HG02885 (cell line): Measurements from ENCODE around the gene PDE6A.
"Not testable (repeated sequence)": the region's sequence is repeated elsewhere in the genome, so short reads cannot be mapped to it uniquely, and the experiment has no call there.

Experiments used
- ATAC-seq: cut with Tn5 transposase; IDR thresholded peaks from one replicate; pipeline ENCODE4 v1.9.1; 2021; ENCODE audit warnings: mild to moderate bottlenecking; ENCODE audit not compliant: unreplicated experiment, poor library complexity

PDE6A gene

GRCh38 chr5:149953436-149954121 is 9.0 kb upstream of the PDE6A start:
- no peak for ATAC-seq

- ATAC-seq, result no peak
These were observed 6.7 kb upstream of the PDE6A start for GRCh38 chr5:149951138-149951749.

DNA sequence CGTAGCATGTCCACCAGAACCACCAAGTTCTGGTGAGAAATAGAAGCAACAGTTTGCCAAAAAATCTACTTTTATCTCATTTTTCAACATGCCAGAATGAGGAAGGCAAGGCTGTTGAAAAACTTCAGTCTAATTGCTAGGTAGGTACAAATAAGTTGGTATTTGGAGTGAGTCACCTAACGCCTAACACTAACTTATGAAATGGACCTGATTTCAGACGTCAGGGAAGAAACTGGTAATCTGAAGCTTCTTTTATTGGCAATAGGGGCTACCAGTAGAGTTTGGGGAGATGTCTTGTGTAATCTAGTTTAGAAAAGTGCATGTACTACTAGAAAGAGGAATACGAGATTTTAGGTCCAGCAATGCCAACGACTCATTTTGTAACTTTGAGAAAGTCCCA is 4.4 kb upstream of the PDE6A start:
- no peak for ATAC-seq

DNA sequence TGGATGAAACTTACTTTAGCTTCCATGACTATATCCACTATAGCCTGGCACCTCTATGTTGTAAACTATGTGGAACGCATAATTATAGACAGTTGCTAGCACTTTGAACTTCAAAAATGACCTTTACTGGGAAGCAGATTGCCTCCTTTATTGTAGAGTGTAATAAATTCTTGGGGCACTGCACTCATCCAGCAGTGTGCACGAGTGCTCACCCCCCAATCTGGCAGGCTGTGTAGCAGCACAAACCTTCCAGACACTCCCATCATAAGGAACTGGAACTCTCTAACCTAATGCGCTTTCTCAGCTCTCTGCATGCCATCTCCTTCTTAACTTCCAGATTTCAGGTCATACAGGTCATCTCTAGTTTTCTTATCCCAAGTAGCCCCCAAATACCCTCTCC is 1.5 kb upstream of the PDE6A start:
- no peak for ATAC-seq

- ATAC-seq, result not testable (repeated sequence)
These were observed 1.2 kb downstream of the PDE6A start for GRCh38 chr5:149943177-149943949.

DNA sequence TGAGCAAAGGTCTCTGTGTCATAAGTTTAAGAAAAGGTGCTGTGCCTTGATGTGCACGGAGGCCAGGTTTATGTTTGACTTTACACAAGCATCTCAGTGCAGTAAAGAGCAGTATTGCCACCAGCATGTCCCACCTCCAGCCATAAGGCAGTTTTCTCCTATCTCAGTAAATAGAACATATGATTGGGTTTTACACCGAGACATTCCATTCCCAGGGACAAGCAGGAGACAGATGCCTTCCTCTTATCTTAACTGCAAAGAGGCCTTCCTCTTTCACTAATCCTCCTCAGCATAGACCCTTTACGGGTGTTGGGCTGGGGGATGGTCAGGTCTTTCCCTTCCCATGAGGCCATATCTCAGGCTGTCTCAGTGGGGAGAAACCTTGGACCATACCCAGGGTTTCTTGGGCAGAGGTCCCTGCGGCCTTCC is 1.8 kb downstream of the PDE6A start:
- not testable (repeated sequence) for ATAC-seq

DNA sequence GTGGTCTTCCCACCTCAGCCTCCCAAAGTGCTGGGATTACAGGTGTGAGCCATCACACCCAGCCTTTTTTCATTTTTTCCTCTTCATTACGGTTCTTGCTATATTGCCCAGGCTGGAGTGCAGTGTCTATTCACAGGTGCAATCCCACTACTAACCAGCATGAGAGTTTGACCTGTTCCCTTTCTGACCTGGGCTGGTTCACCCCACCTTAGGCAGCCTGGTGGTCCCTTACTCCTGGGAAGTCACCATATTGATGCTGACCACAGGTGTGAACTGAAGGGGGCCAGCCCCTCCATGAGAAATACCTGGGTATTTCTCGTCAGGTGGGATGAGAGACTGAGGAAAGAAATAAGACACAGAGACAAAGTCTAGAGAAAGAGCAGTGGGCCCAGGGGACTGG is 2.4 kb downstream of the PDE6A start:
- ATAC-seq, result no peak

DNA sequence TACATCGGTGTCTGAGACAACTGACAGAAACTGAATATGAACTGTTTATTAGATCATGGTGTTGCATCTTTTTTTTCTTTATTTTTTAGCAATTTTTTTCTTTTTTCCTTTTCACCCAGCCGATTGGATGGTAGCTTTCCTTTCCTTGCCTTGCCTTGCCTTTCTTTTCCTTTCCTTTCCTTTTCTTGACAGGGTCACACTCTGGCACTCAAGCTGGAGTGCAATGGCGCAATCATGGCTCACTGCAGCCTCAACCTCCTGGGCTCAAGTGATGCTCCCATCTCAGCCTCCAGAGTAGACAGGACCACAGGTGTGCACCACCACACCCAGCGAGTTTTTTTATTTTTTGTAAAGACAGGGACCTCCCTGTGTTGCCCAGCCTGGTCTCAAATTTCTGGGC is 2.8 kb downstream of the PDE6A start:
- no peak for ATAC-seq

- ATAC-seq, result no peak
These were observed 3.5 kb downstream of the PDE6A start for GRCh38 chr5:149940941-149941644.

DNA sequence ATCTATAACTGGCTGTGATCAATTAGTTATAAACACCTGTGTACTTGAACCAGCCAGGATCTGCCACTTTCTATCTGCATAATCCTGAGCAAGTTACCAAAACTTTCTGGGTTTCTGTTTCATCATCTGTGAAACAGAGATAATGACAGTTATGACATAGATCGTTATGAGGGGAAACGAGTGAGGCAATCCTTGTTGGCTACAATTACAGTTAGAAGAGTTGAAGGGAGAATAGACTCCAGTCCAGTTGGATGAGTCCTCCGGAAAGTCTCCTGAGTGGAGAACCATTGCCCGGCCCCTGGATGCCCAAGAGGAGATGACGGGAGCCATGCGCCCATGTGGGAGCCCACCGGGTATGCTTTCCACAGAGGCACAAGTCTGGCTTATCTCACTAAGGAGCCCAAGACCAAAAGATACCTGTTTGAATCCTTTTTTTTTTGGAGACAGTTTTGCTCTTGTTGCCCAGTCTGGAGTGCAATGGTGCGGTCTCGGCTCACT is 4.5 kb downstream of the PDE6A start:
- ATAC-seq, result peak; percentile 85

DNA sequence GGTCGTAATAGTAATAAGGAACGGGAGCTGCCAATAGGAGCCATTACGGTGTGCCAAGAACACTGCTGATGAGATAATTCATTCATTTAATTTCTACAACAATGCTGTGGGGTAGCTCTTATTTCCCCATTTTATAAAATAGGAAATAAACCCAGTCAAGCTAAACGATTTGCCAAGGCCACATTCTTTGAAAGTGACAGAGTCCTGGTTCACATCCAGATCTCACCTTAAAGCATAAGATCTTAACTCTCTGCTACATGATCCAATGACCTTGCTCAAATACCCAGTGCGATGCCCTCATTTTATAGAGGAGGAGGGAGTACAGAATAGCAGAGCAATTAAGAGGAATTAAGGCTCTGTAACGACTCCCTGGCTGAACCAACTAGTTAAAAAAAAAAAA is 5.0 kb downstream of the PDE6A start:
- ATAC-seq, result no peak

- ATAC-seq, result no peak
These were observed 5.7 kb downstream of the PDE6A start for GRCh38 chr5:149938791-149939358.

- no peak for ATAC-seq
These were observed 6.3 kb downstream of the PDE6A start for GRCh38 chr5:149938279-149938678.

- ATAC-seq, result no peak
These were observed 7.0 kb downstream of the PDE6A start for GRCh38 chr5:149937610-149938009.

- no peak for ATAC-seq
These were observed 7.9 kb downstream of the PDE6A start for GRCh38 chr5:149936700-149937091.

- ATAC-seq, result no peak
These were observed 8.4 kb downstream of the PDE6A start for GRCh38 chr5:149936044-149936699.

DNA sequence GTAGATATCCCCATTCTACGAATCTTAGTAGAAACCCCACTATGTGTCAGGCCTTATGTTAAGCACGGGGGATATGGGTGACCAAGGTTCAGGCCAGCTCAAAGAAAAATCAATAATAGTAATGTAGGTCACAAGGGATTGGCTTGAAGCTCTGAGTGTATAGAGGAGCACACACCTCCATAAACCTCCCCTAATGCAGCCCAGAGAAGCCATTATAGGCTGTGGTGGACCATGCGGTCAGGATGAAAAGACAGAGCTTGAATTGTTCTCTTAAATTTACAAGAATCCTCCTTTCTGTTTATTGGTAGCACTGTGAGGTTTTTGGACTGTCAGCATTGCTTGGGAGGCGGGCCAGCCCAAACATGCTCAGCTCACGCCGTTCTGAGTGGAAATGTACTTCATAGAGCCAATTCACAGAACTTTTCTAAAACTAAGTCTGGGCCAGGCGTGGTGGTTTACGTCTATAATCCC is 9.1 kb downstream of the PDE6A start:
- no peak for ATAC-seq

DNA sequence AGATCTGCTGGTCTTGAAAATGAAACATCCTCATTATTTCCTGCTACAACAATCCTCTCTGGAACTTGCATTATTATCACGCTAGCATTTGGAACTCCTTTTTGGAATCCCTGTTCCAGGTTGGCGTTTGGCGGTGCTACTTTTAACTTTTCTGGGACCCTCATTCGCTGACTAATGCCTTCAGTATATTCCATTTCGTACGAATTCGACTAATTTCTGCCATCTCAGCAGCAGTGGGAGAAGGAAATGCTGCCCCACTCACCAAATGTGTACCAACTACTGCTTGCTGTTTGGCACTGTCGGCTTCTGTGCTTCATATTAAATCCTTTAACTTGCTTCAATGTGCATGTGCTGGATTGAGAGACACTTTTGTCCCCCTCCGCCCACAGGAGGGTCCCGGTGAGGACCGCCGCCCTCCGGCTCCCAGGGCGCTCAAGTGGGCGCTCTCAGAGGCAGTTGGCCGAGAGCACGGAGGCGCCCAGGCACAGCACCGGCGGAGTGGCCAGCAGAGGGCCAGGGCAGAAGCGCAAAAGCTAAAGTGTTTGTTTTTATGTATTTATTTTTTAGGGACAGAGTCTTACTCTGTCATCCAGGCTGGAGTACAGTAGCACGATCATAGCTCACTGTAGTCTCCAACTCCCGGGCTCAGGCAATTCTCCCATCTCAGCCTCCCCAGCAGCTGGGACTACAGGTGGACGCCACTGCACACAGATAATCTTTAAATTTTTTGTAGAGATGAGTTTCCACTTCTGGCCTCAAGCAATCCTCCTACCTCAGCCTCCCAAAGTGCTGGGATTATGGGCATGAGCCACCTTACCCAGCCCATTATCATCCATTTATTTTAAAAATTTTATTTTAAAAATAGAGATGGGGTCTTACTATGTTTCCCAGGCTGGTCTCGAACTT is 11.9 kb downstream of the PDE6A start:
- no peak for ATAC-seq

- ATAC-seq, result no peak
These were observed 12.6 kb downstream of the PDE6A start for GRCh38 chr5:149931992-149932436.
